SU-DHL-6 (cell line): ENCODE measurements around the gene LINGO4.

Experiments used
- EZH2phosphoT487 ChIP-seq: fragments of 200-600 bp; sonication (generic), shearing (Covaris generic); conservative IDR thresholded peaks from 2 replicates; pipeline ENCODE4 v1.6.1; 2018; ENCODE audit warnings: mild to moderate bottlenecking, antibody characterized with exemption, low read length, moderate library complexity, mixed read lengths
- TF ChIP-seq, protein P1 (sequence below): fragments of 200-600 bp; sonication (generic); IDR thresholded peaks from one replicate; pipeline ENCODE4 v1.5.1; 2017; ENCODE audit warnings: antibody characterized with exemption, mild to moderate bottlenecking, low read length, moderate library complexity; ENCODE audit not compliant: insufficient read depth, poor library complexity, severe bottlenecking

DNA sequence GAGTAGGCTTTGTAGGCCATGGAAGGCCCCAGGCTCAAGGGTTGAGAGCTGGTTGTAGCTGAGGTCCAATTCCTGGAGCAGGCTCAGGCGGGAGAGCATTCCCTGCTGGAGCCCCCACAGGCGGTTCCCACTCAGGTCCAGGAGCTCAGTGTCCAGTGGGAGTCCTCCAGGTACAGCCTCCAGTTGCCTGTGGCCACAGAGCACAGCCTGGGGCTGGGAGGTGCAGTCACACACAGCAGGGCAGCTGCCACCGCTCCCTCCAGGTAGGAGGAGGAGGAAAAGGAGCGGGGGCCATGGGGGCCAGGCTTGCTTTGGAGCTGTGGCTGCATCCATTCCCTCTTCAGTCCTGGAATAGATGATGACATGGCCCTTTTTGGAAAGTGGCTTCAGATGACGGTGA, 2.8 kb downstream of the LINGO4 start:
- TF ChIP-seq, protein P1, sequence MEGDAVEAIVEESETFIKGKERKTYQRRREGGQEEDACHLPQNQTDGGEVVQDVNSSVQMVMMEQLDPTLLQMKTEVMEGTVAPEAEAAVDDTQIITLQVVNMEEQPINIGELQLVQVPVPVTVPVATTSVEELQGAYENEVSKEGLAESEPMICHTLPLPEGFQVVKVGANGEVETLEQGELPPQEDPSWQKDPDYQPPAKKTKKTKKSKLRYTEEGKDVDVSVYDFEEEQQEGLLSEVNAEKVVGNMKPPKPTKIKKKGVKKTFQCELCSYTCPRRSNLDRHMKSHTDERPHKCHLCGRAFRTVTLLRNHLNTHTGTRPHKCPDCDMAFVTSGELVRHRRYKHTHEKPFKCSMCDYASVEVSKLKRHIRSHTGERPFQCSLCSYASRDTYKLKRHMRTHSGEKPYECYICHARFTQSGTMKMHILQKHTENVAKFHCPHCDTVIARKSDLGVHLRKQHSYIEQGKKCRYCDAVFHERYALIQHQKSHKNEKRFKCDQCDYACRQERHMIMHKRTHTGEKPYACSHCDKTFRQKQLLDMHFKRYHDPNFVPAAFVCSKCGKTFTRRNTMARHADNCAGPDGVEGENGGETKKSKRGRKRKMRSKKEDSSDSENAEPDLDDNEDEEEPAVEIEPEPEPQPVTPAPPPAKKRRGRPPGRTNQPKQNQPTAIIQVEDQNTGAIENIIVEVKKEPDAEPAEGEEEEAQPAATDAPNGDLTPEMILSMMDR, result no peak
- no peak for TF ChIP-seq EZH2phosphoT487
